Measurements from ENCODE around the gene ALOX12B.

DNA sequence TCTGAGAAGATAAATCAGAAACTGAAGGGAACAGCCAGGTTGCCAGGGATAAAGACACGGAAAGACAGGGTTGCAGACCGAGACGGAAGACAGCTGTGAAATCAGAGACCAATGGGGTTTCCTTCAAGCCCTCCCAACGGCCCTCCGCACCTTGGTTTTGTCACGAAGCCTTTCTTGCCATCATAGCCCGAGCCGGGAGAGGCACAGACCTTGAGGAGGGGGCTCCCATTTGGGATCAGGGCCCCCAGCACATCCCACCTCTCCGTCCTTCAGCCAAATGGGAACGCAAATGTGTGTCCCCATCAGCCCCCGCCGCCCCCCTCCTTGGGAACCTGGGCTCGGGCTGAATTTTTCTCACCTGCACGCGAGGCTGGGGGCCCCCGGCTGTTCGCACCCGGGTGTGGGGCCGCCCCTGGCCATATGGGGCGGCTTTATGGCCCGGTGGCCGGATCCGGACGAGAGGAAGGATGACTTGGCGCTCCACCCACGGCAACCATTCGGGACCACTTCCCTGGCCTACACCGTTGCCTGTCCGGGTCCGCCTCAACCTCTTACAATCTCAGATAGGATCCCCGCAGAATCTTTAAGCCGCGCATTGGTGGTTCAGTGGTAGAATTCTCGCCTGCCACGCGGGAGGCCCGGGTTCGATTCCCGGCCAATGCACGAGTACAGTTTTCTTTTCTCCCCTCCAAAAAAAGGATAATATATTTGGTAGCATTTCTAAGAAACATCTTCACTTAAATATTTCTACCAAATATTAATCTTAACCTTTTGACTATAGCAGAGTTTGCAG, 37.8 kb upstream of the ALOX12B start:
- TF ChIP-seq NFIC (IDR thresholded peaks at IDR 0.05; ENCODE audit: borderline replicate concordance) (no peak), MXI1 (IDR thresholded peaks at IDR 0.05; ENCODE audit: low read depth, low read length) (0 out of 2 replicates have a peak, but pooled peaks have one; percentile 39), NRF1 (IDR thresholded peaks at IDR 0.05; ENCODE audit: low read depth, low read length) (no peak)
- TF ChIP-seq, protein P1, sequence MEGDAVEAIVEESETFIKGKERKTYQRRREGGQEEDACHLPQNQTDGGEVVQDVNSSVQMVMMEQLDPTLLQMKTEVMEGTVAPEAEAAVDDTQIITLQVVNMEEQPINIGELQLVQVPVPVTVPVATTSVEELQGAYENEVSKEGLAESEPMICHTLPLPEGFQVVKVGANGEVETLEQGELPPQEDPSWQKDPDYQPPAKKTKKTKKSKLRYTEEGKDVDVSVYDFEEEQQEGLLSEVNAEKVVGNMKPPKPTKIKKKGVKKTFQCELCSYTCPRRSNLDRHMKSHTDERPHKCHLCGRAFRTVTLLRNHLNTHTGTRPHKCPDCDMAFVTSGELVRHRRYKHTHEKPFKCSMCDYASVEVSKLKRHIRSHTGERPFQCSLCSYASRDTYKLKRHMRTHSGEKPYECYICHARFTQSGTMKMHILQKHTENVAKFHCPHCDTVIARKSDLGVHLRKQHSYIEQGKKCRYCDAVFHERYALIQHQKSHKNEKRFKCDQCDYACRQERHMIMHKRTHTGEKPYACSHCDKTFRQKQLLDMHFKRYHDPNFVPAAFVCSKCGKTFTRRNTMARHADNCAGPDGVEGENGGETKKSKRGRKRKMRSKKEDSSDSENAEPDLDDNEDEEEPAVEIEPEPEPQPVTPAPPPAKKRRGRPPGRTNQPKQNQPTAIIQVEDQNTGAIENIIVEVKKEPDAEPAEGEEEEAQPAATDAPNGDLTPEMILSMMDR (IDR thresholded peaks at IDR 0.05) = no peak
- TF ChIP-seq, protein P2, sequence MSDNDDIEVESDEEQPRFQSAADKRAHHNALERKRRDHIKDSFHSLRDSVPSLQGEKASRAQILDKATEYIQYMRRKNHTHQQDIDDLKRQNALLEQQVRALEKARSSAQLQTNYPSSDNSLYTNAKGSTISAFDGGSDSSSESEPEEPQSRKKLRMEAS (IDR thresholded peaks at IDR 0.05; ENCODE audit: low read depth) = peak; percentile 52
- TF ChIP-seq, protein P3, sequence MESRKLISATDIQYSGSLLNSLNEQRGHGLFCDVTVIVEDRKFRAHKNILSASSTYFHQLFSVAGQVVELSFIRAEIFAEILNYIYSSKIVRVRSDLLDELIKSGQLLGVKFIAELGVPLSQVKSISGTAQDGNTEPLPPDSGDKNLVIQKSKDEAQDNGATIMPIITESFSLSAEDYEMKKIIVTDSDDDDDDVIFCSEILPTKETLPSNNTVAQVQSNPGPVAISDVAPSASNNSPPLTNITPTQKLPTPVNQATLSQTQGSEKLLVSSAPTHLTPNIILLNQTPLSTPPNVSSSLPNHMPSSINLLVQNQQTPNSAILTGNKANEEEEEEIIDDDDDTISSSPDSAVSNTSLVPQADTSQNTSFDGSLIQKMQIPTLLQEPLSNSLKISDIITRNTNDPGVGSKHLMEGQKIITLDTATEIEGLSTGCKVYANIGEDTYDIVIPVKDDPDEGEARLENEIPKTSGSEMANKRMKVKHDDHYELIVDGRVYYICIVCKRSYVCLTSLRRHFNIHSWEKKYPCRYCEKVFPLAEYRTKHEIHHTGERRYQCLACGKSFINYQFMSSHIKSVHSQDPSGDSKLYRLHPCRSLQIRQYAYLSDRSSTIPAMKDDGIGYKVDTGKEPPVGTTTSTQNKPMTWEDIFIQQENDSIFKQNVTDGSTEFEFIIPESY (IDR thresholded peaks at IDR 0.05; ENCODE audit: borderline replicate concordance, low read depth) = no peak
- TF ChIP-seq, protein P4, sequence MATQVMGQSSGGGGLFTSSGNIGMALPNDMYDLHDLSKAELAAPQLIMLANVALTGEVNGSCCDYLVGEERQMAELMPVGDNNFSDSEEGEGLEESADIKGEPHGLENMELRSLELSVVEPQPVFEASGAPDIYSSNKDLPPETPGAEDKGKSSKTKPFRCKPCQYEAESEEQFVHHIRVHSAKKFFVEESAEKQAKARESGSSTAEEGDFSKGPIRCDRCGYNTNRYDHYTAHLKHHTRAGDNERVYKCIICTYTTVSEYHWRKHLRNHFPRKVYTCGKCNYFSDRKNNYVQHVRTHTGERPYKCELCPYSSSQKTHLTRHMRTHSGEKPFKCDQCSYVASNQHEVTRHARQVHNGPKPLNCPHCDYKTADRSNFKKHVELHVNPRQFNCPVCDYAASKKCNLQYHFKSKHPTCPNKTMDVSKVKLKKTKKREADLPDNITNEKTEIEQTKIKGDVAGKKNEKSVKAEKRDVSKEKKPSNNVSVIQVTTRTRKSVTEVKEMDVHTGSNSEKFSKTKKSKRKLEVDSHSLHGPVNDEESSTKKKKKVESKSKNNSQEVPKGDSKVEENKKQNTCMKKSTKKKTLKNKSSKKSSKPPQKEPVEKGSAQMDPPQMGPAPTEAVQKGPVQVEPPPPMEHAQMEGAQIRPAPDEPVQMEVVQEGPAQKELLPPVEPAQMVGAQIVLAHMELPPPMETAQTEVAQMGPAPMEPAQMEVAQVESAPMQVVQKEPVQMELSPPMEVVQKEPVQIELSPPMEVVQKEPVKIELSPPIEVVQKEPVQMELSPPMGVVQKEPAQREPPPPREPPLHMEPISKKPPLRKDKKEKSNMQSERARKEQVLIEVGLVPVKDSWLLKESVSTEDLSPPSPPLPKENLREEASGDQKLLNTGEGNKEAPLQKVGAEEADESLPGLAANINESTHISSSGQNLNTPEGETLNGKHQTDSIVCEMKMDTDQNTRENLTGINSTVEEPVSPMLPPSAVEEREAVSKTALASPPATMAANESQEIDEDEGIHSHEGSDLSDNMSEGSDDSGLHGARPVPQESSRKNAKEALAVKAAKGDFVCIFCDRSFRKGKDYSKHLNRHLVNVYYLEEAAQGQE (IDR thresholded peaks at IDR 0.05; ENCODE audit: low read depth, low read length) = peak; percentile 56; the same call in 1 of the 2 replicates
